ENCODE measurements around the gene PDIA4.

DNA sequence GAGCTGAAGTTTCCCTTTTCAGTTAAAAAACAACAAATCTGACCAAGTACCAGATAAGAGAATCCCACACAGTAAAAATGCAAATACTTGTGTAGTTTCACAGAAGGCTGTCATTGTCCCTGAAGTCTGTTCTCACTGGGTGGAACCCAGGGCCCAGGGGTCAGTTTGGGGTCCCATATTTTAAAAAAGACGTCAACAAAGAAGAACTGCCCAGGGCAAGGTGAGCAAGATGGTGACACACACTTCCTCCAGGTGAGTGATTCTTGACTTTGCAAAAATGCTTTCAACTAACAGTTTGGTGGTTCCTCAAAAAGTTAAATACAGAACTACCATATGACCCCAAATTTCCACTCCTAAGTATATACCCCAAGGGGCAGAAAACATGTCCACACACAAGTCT is 36.8 kb downstream of the PDIA4 start:
- TF ChIP-seq, protein P1, sequence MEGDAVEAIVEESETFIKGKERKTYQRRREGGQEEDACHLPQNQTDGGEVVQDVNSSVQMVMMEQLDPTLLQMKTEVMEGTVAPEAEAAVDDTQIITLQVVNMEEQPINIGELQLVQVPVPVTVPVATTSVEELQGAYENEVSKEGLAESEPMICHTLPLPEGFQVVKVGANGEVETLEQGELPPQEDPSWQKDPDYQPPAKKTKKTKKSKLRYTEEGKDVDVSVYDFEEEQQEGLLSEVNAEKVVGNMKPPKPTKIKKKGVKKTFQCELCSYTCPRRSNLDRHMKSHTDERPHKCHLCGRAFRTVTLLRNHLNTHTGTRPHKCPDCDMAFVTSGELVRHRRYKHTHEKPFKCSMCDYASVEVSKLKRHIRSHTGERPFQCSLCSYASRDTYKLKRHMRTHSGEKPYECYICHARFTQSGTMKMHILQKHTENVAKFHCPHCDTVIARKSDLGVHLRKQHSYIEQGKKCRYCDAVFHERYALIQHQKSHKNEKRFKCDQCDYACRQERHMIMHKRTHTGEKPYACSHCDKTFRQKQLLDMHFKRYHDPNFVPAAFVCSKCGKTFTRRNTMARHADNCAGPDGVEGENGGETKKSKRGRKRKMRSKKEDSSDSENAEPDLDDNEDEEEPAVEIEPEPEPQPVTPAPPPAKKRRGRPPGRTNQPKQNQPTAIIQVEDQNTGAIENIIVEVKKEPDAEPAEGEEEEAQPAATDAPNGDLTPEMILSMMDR (IDR thresholded peaks at IDR 0.05 in 8 of 11, conservative IDR thresholded peaks at IDR 0.05 in 3 of 11) = no peak
- TF ChIP-seq POLR2A (IDR thresholded peaks at IDR 0.05) = no peak
